ENCODE data around the gene ENTPD8.

The ENTPD8 gene

GRCh38 chr9:137392232-137393007 is 48.7 kb downstream of the ENTPD8 start:
- no peak for DNase-seq

- DNase-seq: no peak
Measured at GRCh38 chr9:137391411-137391754, 49.8 kb downstream of the ENTPD8 start.

GRCh38 chr9:137390553-137391410 is 50.4 kb downstream of the ENTPD8 start:
- no peak for DNase-seq

- DNase-seq: no peak
Measured at GRCh38 chr9:137389428-137389746, 51.8 kb downstream of the ENTPD8 start.

GRCh38 chr9:137388589-137389427 is 52.3 kb downstream of the ENTPD8 start:
- DNase-seq: no peak

- no peak for DNase-seq
Measured at GRCh38 chr9:137387891-137388560, 53.1 kb downstream of the ENTPD8 start.

- peak in 1 of 5 experiments; percentile 85 for DNase-seq
Measured at GRCh38 chr9:137387114-137387890, 53.9 kb downstream of the ENTPD8 start.

GRCh38 chr9:137386507-137387113 is 54.5 kb downstream of the ENTPD8 start:
- DNase-seq: peak in 1 of 5 experiments; percentile 34

- DNase-seq: no peak
Measured at GRCh38 chr9:137385061-137385655, 56.0 kb downstream of the ENTPD8 start.
